Loucy (cell line): ENCODE measurements around the gene SCO2.

Experiments used
- EZH2phosphoT487 ChIP-seq: fragments of 200-600 bp; IDR thresholded peaks from 2 replicates; pipeline ENCODE4 v1.6.1; 2018; ENCODE audit warnings: antibody characterized with exemption, mild to moderate bottlenecking, moderate library complexity, borderline replicate concordance
- TF ChIP-seq, protein P1 (sequence below): fragments of 200-600 bp; sonication (generic); conservative IDR thresholded peaks from 2 replicates; pipeline ENCODE4 v1.5.1; 2014; ENCODE audit warnings: mild to moderate bottlenecking, antibody characterized with exemption, low read length

- TF ChIP-seq, protein P1, sequence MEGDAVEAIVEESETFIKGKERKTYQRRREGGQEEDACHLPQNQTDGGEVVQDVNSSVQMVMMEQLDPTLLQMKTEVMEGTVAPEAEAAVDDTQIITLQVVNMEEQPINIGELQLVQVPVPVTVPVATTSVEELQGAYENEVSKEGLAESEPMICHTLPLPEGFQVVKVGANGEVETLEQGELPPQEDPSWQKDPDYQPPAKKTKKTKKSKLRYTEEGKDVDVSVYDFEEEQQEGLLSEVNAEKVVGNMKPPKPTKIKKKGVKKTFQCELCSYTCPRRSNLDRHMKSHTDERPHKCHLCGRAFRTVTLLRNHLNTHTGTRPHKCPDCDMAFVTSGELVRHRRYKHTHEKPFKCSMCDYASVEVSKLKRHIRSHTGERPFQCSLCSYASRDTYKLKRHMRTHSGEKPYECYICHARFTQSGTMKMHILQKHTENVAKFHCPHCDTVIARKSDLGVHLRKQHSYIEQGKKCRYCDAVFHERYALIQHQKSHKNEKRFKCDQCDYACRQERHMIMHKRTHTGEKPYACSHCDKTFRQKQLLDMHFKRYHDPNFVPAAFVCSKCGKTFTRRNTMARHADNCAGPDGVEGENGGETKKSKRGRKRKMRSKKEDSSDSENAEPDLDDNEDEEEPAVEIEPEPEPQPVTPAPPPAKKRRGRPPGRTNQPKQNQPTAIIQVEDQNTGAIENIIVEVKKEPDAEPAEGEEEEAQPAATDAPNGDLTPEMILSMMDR = no peak
- no peak for TF ChIP-seq EZH2phosphoT487
These were observed 6.2 kb downstream of the SCO2 start for GRCh38 chr22:50519151-50519550.
